ENCODE measurements around the gene ZNF646.
A peak's percentile ranks its signal among the peaks of the same experiment; 100 is the strongest.

Gene ZNF646

GRCh38 chr16:31073970-31074813 lies at the start of gene ZNF646, which contains the start of gene ZNF668:
TSS of gene ZNF646 (plus strand) at chr16:31074422. CDS start at chr16:31076325, 1,903 bp downstream.
TSS of gene ZNF668 (minus strand) at chr16:31074240. CDS start at chr16:31064459, 9,781 bp downstream.
- no peak for TF ChIP-seq CTCF (IDR thresholded peaks at IDR 0.05; ENCODE audit: borderline replicate concordance, control extremely low read depth, extremely low read depth, insufficient read depth, missing control alignments)
- in situ Hi-C loops (cut with MboI; ENCODE audit: low sequenced_read_pairs, unreplicated experiment): no loop called here
- peak; percentile 95 for DNase-seq (ENCODE audit: low spot score)

- DNase-seq (ENCODE audit: low spot score): no peak
- in situ Hi-C loops (cut with MboI; ENCODE audit: low sequenced_read_pairs, unreplicated experiment): no loop called here
- no peak for TF ChIP-seq CTCF (IDR thresholded peaks at IDR 0.05; ENCODE audit: borderline replicate concordance, control extremely low read depth, extremely low read depth, insufficient read depth, missing control alignments)
These were observed 48.9 kb upstream of the ZNF646 start for GRCh38 chr16:31025339-31025738.

- no peak for DNase-seq (ENCODE audit: low spot score)
- TF ChIP-seq CTCF (IDR thresholded peaks at IDR 0.05; ENCODE audit: borderline replicate concordance, control extremely low read depth, extremely low read depth, insufficient read depth, missing control alignments): no peak
- in situ Hi-C loops (cut with MboI; ENCODE audit: low sequenced_read_pairs, unreplicated experiment): no loop called here
These were observed 45.0 kb upstream of the ZNF646 start for GRCh38 chr16:31029272-31029671.

- in situ Hi-C loops (cut with MboI; ENCODE audit: low sequenced_read_pairs, unreplicated experiment): no loop called here
- DNase-seq (ENCODE audit: low spot score): no peak
- TF ChIP-seq CTCF (IDR thresholded peaks at IDR 0.05; ENCODE audit: borderline replicate concordance, control extremely low read depth, extremely low read depth, insufficient read depth, missing control alignments): no peak
These were observed 42.9 kb upstream of the ZNF646 start for GRCh38 chr16:31031276-31031675.

- TF ChIP-seq CTCF (IDR thresholded peaks at IDR 0.05; ENCODE audit: borderline replicate concordance, control extremely low read depth, extremely low read depth, insufficient read depth, missing control alignments): no peak
- peak; percentile 96 for DNase-seq (ENCODE audit: low spot score)
- in situ Hi-C loops (cut with MboI; ENCODE audit: low sequenced_read_pairs, unreplicated experiment): no loop called here
These were observed 41.2 kb upstream of the ZNF646 start, which contains the start of gene STX4 for GRCh38 chr16:31032736-31033708. TSS of gene STX4 (plus strand) at chr16:31033558. CDS start at chr16:31033806, 248 bp downstream.
